Mesenchymal stem cell (in vitro differentiated cells and primary cell): ENCODE results near the gene WDR91.

Experiments used
- DNase-seq: peaks from one replicate; pipeline ENCODE4 v3.0.0-alpha.2; 2013
- H2AFZ ChIP-seq: one replicate; pipeline ENCODE4 v1.6.1; 2013; ENCODE audit warnings: low read depth, mild to moderate bottlenecking, control low read depth, inconsistent platforms, low read length, moderate library complexity
- H2AK5ac ChIP-seq: 2 replicates; pipeline ENCODE4 v1.6.1; 2013; ENCODE audit warnings: low read length, moderate library complexity, mild to moderate bottlenecking, inconsistent platforms; ENCODE audit not compliant: severe bottlenecking
- H2BK120ac ChIP-seq: one replicate; pipeline ENCODE4 v1.6.1; 2013; ENCODE audit warnings: low read depth, mild to moderate bottlenecking, inconsistent platforms, low read length, moderate library complexity
- H2BK12ac ChIP-seq, 2 experiments: one replicate each; pipeline ENCODE4 v1.6.1; 2013; ENCODE audit warnings: inconsistent platforms in 2 of 2, low read length in 2 of 2, mild to moderate bottlenecking in 2 of 2, moderate library complexity in 2 of 2, control low read depth in 1 of 2
- H2BK15ac ChIP-seq: one replicate; pipeline ENCODE4 v1.6.1; 2013; ENCODE audit warnings: mild to moderate bottlenecking, low read depth, inconsistent platforms; ENCODE audit not compliant: poor library complexity, severe bottlenecking
- H2BK5ac ChIP-seq: 2 replicates; pipeline ENCODE4 v1.6.1; 2013; ENCODE audit warnings: low read depth, mild to moderate bottlenecking, low read length, control low read depth, inconsistent platforms; ENCODE audit not compliant: poor library complexity, severe bottlenecking
- H3K14ac ChIP-seq, 2 experiments: one replicate each; pipeline ENCODE4 v1.6.1; 2013; ENCODE audit warnings: inconsistent platforms in 2 of 2, low read length in 2 of 2, control low read depth in 1 of 2, mild to moderate bottlenecking in 1 of 2, moderate library complexity in 1 of 2
- H3K18ac ChIP-seq, 2 experiments: one replicate each; pipeline ENCODE4 v1.6.1; 2013; ENCODE audit warnings: inconsistent platforms in 2 of 2, low read length in 2 of 2, control low read depth in 1 of 2, low read depth in 1 of 2, mild to moderate bottlenecking in 1 of 2
- H3K23ac ChIP-seq, 2 experiments: one replicate each; pipeline ENCODE4 v1.6.1; 2013; ENCODE audit warnings: inconsistent platforms in 2 of 2, low read length in 2 of 2, mild to moderate bottlenecking in 2 of 2, moderate library complexity in 2 of 2, control low read depth in 1 of 2
- H3K27ac ChIP-seq: 2 replicates; pipeline ENCODE4 v1.5.1; 2013; ENCODE audit warnings: mild to moderate bottlenecking, moderate library complexity, low read length, control low read depth, inconsistent platforms; ENCODE audit not compliant: poor library complexity, severe bottlenecking
- H3K27me3 ChIP-seq, 2 experiments: 2 replicates each; pipeline versions ENCODE4 v1.6.1 to v1.7.0; 2013; ENCODE audit warnings: low read length in 2 of 2, mild to moderate bottlenecking in 2 of 2, moderate library complexity in 2 of 2, control low read depth in 1 of 2, inconsistent platforms in 1 of 2; ENCODE audit not compliant: control insufficient read depth in 1 of 2, insufficient read depth in 1 of 2
- H3K36me3 ChIP-seq, 2 experiments: 2 replicates each; pipeline versions ENCODE4 v1.6.1 to v1.7.0; 2013; ENCODE audit warnings: low read length in 2 of 2, control low read depth in 1 of 2, inconsistent platforms in 1 of 2, low read depth in 1 of 2, mild to moderate bottlenecking in 1 of 2; ENCODE audit not compliant: insufficient read depth in 2 of 2, control insufficient read depth in 1 of 2
- H3K4ac ChIP-seq, 2 experiments: one replicate each; pipeline ENCODE4 v1.6.1; 2013; ENCODE audit warnings: inconsistent platforms in 2 of 2, low read length in 2 of 2, mild to moderate bottlenecking in 2 of 2, moderate library complexity in 2 of 2, control low read depth in 1 of 2, low read depth in 1 of 2
- H3K4me1 ChIP-seq: 2 replicates; pipeline ENCODE4 v1.6.1; 2013; ENCODE audit warnings: low read depth, low read length, control low read depth; ENCODE audit not compliant: control insufficient read depth, insufficient read depth
- H3K4me2 ChIP-seq: 2 replicates; pipeline ENCODE4 v1.6.1; 2013; ENCODE audit warnings: low read length, mild to moderate bottlenecking, inconsistent platforms; ENCODE audit not compliant: poor library complexity, severe bottlenecking
- H3K4me3 ChIP-seq, 2 experiments: 2 replicates each; pipeline versions ENCODE4 v1.5.1 to v1.7.0; 2013; ENCODE audit warnings: low read length in 2 of 2, mild to moderate bottlenecking in 2 of 2, control low read depth in 1 of 2, low read depth in 1 of 2; ENCODE audit not compliant: insufficient read depth in 1 of 2
- H3K79me1 ChIP-seq: replicated peaks from 2 replicates; pipeline ENCODE4 v1.6.1; 2013; ENCODE audit warnings: mild to moderate bottlenecking, control low read depth, low read length, inconsistent platforms; ENCODE audit not compliant: poor library complexity, severe bottlenecking
- H3K9ac ChIP-seq: 2 replicates; pipeline ENCODE4 v1.7.0; 2013; ENCODE audit warnings: mild to moderate bottlenecking, low read length, moderate library complexity
- H3K9me3 ChIP-seq: 2 replicates; pipeline ENCODE4 v1.7.0; 2013; ENCODE audit warnings: mild to moderate bottlenecking, low read length; ENCODE audit not compliant: control insufficient read depth
- H4K8ac ChIP-seq: one replicate; pipeline ENCODE4 v1.6.1; 2013; ENCODE audit warnings: inconsistent platforms, mild to moderate bottlenecking, low read length, moderate library complexity
- H4K91ac ChIP-seq: one replicate; pipeline ENCODE4 v1.6.1; 2013; ENCODE audit warnings: mild to moderate bottlenecking, low read length, inconsistent platforms
- whole genome bisulfite sequencing: methylation state at CpG from one replicate; pipeline ENCODE4 v1.1.7; 2013; ENCODE audit warnings: mixed read lengths; 5-methylcytosine and 5-hydroxymethylcytosine counted together

Gene WDR91

GRCh38 chr7:135168489-135169140 lies 42.7 kb downstream of the WDR91 start:
- no peak overlapping the region for H2AFZ ChIP-seq
- WGBS = 93% methylated on average over 13 of the region's 13 CpGs
- DNase-seq = no peak
- H3K27me3 ChIP-seq = no peaks in the 10 kb centered on the region
- H3K14ac ChIP-seq = no peak overlapping the region
- peaks cover 26% of the 10 kb centered on the region for H3K4me1 ChIP-seq
- no peak overlapping the region for H2BK120ac ChIP-seq
- no peaks in the 10 kb centered on the region for H3K9me3 ChIP-seq
- H3K18ac ChIP-seq = peak overlapping the region in 1 of 2 experiments; percentile 46
- H2AK5ac ChIP-seq = peak overlapping the region; percentile 45
- H3K4me3 ChIP-seq = peak overlapping the region in 1 of 2 experiments; percentile 91
- H3K36me3 ChIP-seq = peaks cover 49 to 53% of the 10 kb centered on the region in 2 experiments
- H4K8ac ChIP-seq = peak overlapping the region; percentile 40
- H2BK5ac ChIP-seq = no peak overlapping the region
- peaks cover 30% of the 10 kb centered on the region for H3K79me1 ChIP-seq
- peak overlapping the region; percentile 21 to 44 for H2BK12ac ChIP-seq
- H4K91ac ChIP-seq = no peak overlapping the region
- H3K27ac ChIP-seq = peak overlapping the region; percentile 99
- peak overlapping the region; percentile 96 for H3K9ac ChIP-seq
- no peak overlapping the region for H2BK15ac ChIP-seq
- H3K4me2 ChIP-seq = peak overlapping the region; percentile 87
- no peak overlapping the region for H3K23ac ChIP-seq
- no peak overlapping the region for H3K4ac ChIP-seq

- Histone ChIP-seq H3K9ac (peak overlapping the region; percentile 96), H2BK120ac (no peak overlapping the region), H2BK5ac (no peak overlapping the region), H3K23ac (no peak overlapping the region), H2BK15ac (no peak overlapping the region), H3K4ac (no peak overlapping the region), H3K36me3 (peaks cover 50 to 53% of the 10 kb centered on the region in 2 experiments), H4K8ac (no peak overlapping the region), H3K27ac (no peak overlapping the region), H3K4me3 (peak overlapping the region in 1 of 2 experiments; percentile 28), H4K91ac (no peak overlapping the region), H2BK12ac (no peak overlapping the region), H3K4me2 (no peak overlapping the region), H2AK5ac (peak overlapping the region; percentile 40), H3K27me3 (no peaks in the 10 kb centered on the region), H2AFZ (no peak overlapping the region), H3K18ac (no peak overlapping the region), H3K14ac (no peak overlapping the region), H3K9me3 (no peaks in the 10 kb centered on the region), H3K79me1 (peaks cover 30% of the 10 kb centered on the region), H3K4me1 (peaks cover 26% of the 10 kb centered on the region)
- 75% methylated on average over 4 of the region's 9 CpGs for WGBS
- no peak for DNase-seq
These were observed 43.3 kb downstream of the WDR91 start for GRCh38 chr7:135168001-135168400.

GRCh38 chr7:135167365-135167917 lies 43.9 kb downstream of the WDR91 start:
- peaks cover 26% of the 10 kb centered on the region for H3K4me1 ChIP-seq
- no peak for DNase-seq
- no peak overlapping the region for H2BK15ac ChIP-seq
- no peak overlapping the region for H3K18ac ChIP-seq
- H3K36me3 ChIP-seq = peaks cover 53 to 55% of the 10 kb centered on the region in 2 experiments
- no peak overlapping the region for H2AFZ ChIP-seq
- no peak overlapping the region for H3K4ac ChIP-seq
- H3K9me3 ChIP-seq = no peaks in the 10 kb centered on the region
- no peak overlapping the region for H2BK120ac ChIP-seq
- H4K91ac ChIP-seq = no peak overlapping the region
- H2BK12ac ChIP-seq = no peak overlapping the region
- peak overlapping the region in 1 of 2 experiments; percentile 28 for H3K4me3 ChIP-seq
- H3K4me2 ChIP-seq = no peak overlapping the region
- H3K9ac ChIP-seq = peak overlapping the region; percentile 36
- H2BK5ac ChIP-seq = no peak overlapping the region
- H3K79me1 ChIP-seq = peaks cover 30% of the 10 kb centered on the region
- H3K27me3 ChIP-seq = no peaks in the 10 kb centered on the region
- H3K14ac ChIP-seq = no peak overlapping the region
- H3K27ac ChIP-seq = no peak overlapping the region
- 93% methylated on average over 10 of the region's 12 CpGs for WGBS
- H3K23ac ChIP-seq = no peak overlapping the region
- H2AK5ac ChIP-seq = peak overlapping the region; percentile 14
- H4K8ac ChIP-seq = peak overlapping the region; percentile 16

- H3K18ac ChIP-seq = no peak overlapping the region
- H2BK120ac ChIP-seq = no peak overlapping the region
- H4K8ac ChIP-seq = no peak overlapping the region
- no peaks in the 10 kb centered on the region for H3K27me3 ChIP-seq
- H2AFZ ChIP-seq = no peak overlapping the region
- H3K36me3 ChIP-seq = peaks cover 53 to 63% of the 10 kb centered on the region in 2 experiments
- no peak overlapping the region for H3K4ac ChIP-seq
- no peak overlapping the region for H3K23ac ChIP-seq
- no peaks in the 10 kb centered on the region for H3K9me3 ChIP-seq
- DNase-seq = no peak
- H3K4me1 ChIP-seq = peaks cover 32% of the 10 kb centered on the region
- H3K14ac ChIP-seq = no peak overlapping the region
- no peak overlapping the region for H3K4me3 ChIP-seq
- no peak overlapping the region for H4K91ac ChIP-seq
- peaks cover 32% of the 10 kb centered on the region for H3K79me1 ChIP-seq
- no peak overlapping the region for H3K4me2 ChIP-seq
- H2AK5ac ChIP-seq = no peak overlapping the region
- no peak overlapping the region for H3K9ac ChIP-seq
- no peak overlapping the region for H2BK15ac ChIP-seq
- H3K27ac ChIP-seq = no peak overlapping the region
- WGBS = 97% methylated on average over 18 of the region's 18 CpGs
- H2BK5ac ChIP-seq = no peak overlapping the region
- no peak overlapping the region for H2BK12ac ChIP-seq
These were observed 44.9 kb downstream of the WDR91 start for GRCh38 chr7:135166338-135166990.
